Fibroblast of villous mesenchyme (primary cell): ENCODE results near the gene ALK. TPM values are rescaled to one million over a fixed set of nuclear protein-coding genes. Genes with fewer than 3 reads are reported as not detected.

Source experiments
- DNase-seq: peaks from one replicate; pipeline ENCODE4 v3.0.0-alpha.2; 2010; ENCODE audit warnings: low read depth
- H3K4me3 ChIP-seq: 2 replicates; pipeline ENCODE4 v1.5.1; 2011; ENCODE audit warnings: low read depth, mild to moderate bottlenecking, low read length
- total RNA-seq: library from RNA; depleted of rRNA; stranded (reverse); fragments of >200 nt; gene quantifications from 2 replicates; pipeline ENCODE4 v1.2.3, GENCODE V29; 2012
- TF ChIP-seq, protein P1 (sequence below): IDR thresholded peaks from 2 replicates; pipeline ENCODE4 v1.5.1; 2012; ENCODE audit warnings: low read depth, mild to moderate bottlenecking, low read length; ENCODE audit not compliant: insufficient read depth

The ALK gene
- total RNA-seq, 1 donor, result not detected

DNA sequence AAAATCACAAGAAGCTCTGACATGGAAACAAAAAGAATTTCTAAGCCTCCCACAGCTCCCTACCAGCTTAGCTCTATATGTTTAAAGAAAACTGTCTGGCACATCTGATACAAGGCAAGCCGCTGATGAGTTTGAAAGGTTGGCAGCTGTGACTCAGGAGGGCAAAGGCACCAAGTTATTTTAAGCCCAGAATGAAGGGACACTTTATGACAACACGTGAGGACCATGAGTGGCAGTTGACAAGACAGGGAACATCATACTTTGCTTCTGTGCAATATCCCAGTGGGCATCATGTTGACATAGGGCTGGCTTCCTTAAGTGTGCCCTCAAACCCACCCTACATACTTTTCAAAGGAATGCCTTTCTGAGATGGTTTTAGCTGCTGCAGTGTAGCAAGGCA lies 533.3 kb downstream of the ALK start:
- DNase-seq, result no peak
- no peak overlapping the region for H3K4me3 ChIP-seq
- TF ChIP-seq, protein P1, sequence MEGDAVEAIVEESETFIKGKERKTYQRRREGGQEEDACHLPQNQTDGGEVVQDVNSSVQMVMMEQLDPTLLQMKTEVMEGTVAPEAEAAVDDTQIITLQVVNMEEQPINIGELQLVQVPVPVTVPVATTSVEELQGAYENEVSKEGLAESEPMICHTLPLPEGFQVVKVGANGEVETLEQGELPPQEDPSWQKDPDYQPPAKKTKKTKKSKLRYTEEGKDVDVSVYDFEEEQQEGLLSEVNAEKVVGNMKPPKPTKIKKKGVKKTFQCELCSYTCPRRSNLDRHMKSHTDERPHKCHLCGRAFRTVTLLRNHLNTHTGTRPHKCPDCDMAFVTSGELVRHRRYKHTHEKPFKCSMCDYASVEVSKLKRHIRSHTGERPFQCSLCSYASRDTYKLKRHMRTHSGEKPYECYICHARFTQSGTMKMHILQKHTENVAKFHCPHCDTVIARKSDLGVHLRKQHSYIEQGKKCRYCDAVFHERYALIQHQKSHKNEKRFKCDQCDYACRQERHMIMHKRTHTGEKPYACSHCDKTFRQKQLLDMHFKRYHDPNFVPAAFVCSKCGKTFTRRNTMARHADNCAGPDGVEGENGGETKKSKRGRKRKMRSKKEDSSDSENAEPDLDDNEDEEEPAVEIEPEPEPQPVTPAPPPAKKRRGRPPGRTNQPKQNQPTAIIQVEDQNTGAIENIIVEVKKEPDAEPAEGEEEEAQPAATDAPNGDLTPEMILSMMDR, result no peak

DNA sequence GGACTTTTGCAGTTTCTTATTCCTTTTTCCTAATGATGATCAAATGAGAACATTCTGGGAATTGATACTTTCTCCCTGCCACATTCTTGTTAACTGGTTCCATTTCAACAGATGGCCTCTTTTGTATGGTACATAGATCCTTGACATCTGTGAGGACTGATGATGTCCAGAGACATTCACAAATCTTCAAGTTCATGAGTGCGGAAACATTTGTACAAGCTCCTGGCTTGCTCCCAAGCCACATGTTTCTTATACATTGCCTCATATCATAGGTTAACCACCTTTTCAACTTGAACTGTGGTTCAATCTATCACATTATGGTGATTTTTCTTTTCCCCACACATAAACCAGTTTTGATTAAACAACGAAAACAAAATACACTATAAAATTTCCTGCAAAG lies 538.9 kb downstream of the ALK start:
- peak; percentile 29 for DNase-seq
- no peak overlapping the region for H3K4me3 ChIP-seq
- TF ChIP-seq, protein P1, result no peak

DNA sequence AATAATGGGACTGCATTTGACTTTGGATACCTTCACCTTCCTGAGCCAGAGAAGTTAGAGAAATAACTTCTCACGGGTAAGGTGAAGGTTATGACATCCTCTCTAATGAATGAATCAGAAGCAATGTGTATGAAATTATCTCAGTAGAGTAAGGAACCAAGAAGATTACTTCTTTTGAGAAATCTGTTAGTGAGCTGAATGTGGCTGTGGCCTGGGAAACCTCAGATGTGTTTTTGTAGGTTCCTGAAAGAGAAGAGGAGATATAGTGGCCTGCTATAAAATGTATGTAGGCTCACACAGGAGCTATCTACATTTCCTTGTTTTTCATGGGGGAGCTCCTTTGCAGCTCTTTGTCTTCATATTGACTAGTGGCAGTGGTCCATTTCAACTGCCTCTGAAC lies 543.6 kb downstream of the ALK start:
- TF ChIP-seq, protein P1, result no peak
- DNase-seq, result no peak
- H3K4me3 ChIP-seq, result no peak overlapping the region

DNA sequence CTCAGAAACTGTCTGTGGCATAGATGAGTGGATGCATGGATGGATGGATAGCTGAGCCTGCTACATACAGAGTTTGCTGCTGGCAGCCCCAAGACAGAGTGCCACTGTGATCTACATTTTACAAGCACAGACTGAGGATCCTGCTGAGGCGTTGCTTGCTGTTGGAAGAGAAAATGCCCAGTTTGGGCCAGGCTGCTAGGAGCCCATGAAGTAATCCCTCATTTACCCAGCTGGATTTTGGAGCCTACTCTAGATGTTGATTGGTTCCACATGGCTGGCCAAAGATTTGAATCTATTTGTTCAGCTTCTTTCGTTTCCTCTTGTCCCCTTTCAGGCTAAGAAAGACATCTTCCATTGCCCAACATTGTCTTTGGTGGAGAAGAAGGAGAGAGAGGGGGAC lies 544.8 kb downstream of the ALK start:
- no peak overlapping the region for H3K4me3 ChIP-seq
- TF ChIP-seq, protein P1, result no peak
- DNase-seq, result no peak

DNA sequence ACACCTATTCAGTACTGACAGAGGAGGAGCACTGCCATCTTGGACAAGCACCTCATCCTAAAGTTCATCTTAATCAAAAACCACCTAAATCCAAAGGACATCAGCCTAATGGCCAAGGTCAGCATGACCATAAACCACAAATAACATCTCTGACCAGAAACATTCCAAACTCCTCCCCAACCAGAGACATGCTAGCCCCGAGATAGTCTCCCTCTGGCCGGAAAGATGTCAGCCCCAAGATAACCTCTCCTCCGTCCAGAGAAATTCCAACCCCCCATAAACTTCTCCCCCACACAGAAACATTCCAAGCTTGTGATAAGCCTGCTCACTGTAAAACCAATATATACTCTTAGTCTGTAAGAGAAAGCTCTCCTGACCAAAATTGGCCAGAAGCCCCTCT lies 545.5 kb downstream of the ALK start:
- TF ChIP-seq, protein P1, result no peak
- DNase-seq, result no peak
- no peak overlapping the region for H3K4me3 ChIP-seq

DNA sequence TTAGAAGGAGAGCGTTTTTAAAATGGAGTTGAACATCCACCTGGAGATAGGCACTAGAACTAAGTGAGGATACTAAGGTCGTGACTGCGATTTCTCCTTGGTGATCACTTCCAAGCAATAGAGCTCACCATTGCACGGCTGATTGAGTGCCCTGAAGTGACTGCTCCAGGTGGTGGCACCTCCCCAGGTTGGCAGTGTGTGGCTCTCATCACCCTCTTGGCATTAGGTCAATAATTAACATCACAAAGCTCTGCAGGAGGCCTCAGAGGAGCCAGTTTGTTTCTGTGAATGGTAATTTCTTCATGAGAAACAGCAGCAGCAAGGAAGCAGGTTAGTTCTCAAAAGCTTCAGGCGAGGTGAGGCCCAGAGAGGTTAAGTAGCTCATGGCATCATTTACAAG lies 546.6 kb downstream of the ALK start:
- TF ChIP-seq, protein P1, result no peak
- DNase-seq, result no peak
- no peak overlapping the region for H3K4me3 ChIP-seq

DNA sequence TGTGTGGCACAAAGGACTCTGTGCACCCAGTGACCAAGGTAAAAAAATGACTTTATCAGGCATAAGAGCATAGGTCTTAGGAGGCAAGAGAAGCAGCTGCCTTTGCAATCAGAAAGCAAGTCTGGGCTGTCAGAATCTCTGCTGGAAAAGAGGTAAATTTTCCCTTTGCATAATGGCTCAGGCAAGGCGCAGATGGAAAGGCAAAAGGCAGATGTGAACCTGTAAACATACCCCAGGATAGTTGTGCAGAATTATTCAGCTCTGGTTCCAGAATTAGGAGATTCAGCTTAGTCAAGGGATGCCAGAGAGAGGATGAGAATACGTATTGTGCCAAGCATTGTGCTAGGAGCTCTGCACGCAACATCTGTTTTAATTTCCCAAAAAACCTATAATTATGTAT lies 547.5 kb downstream of the ALK start:
- TF ChIP-seq, protein P1, result no peak
- H3K4me3 ChIP-seq, result no peak overlapping the region
- no peak for DNase-seq
